GM11168 (cell line): ENCODE measurements around the gene ASAP3.

Experiments used
- in situ Hi-C: fragments of 300-500 bp; cut with MboI; formaldehyde crosslinking; loops from one replicate; pipeline ENCODE4 v1.12.0; 2022; ENCODE audit warnings: low sequenced_read_pairs; ENCODE audit not compliant: unreplicated experiment

The ASAP3 gene

DNA sequence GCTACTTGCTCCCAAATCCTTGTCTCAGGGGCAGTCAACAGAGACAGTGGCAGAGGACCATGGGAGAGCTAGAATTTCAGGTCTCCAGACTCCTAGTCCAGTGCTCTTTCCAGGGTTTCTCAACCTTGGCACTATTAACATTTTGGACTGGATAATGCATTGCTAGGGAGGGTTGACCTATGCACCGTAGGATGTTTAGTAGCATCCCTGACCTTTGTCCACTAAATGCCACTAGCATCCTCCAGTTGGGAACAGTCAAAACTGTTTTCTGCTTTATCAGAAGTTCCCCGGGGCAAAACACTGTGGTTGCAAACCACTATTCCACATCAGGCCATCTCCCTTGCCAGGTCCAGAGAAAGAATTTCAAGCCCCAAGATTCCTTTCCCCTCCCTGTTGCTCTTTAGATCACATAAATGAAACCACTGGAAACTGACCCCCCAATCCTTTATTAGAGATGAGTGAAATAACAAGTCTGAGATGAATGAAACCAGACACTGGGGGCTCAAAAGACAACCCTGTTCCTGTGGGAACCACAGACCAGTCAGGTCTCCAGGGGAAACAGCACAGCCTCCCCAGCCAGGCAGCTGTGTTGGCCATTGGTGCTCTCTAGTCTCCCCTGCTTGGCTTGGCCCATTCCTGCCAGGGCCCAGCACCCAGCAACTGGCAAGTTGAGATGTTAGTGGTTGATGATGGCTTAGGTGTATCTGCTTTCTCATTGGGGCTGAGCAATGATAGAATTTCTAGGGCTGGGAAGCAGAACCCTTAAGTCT lies 55.7 kb downstream of the ASAP3 start:
- in situ Hi-C loops: no loop called here

- in situ Hi-C loops: no loop called here
Observed at GRCh38 chr1:23427550-23427949, 56.4 kb downstream of the ASAP3 start.

DNA sequence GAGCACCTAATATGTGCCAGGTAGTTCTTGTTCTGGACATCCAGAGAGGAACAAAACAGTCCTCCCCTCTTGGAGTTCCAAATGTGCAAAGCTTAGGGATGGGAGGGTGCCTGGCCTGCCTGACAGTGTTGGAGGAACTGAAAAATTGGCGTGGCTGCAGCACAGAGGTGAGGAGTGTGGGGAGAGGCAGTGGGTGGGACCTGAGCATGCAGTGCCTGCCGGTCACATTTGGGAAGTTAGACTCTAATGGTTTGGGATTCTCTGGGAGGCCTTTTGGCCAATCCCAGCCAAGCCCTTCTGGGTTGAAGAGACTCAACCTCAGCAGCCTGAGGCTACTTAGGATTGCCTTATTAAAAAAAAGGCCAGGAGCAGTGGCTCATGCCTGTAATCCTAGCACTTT lies 57.2 kb downstream of the ASAP3 start:
- in situ Hi-C loops: no loop called here

- in situ Hi-C loops: no loop called here
Observed at GRCh38 chr1:23425193-23425494, 58.8 kb downstream of the ASAP3 start.

- in situ Hi-C loops: no loop called here
Observed at GRCh38 chr1:23424293-23425192, 59.4 kb downstream of the ASAP3 start, which contains the start of gene TCEA3. TSS of gene TCEA3 (minus strand) at chr1:23424748. CDS start at chr1:23424633, 115 bp downstream.

GRCh38 chr1:23423415-23424292 lies 60.3 kb downstream of the ASAP3 start:
- in situ Hi-C loops: no loop called here

GRCh38 chr1:23422941-23423340 lies 61.0 kb downstream of the ASAP3 start:
- in situ Hi-C loops: no loop called here

- in situ Hi-C loops: no loop called here
Observed at GRCh38 chr1:23422241-23422877, 61.6 kb downstream of the ASAP3 start.

DNA sequence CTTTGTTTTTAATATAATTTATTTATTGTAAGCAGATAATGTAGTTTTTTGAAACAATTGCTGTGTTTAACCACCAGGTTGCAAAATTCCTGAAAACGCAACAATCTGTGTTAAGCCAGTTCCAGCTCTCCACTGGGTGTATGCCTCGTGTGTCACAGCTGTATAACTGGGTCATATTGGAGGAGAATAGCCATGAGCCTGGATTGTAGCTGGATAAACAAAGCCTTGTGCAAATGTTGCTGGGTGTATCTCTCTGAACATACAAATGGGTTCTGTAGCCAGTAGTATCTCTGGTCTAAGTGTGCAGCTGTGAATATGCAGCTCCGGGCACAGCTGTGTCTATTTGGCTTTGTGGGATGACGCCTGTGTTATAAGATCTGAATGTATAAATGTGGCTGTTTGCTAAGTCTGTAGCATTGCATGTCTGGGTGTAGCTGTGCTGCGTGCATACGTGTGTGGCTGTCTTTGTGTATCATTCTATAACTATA lies 62.2 kb downstream of the ASAP3 start:
- in situ Hi-C loops: no loop called here

GRCh38 chr1:23421343-23421742 lies 62.6 kb downstream of the ASAP3 start:
- in situ Hi-C loops: no loop called here

GRCh38 chr1:23420778-23421177 lies 63.2 kb downstream of the ASAP3 start:
- in situ Hi-C loops: no loop called here

GRCh38 chr1:23419180-23419579 lies 64.8 kb downstream of the ASAP3 start:
- in situ Hi-C loops: no loop called here

DNA sequence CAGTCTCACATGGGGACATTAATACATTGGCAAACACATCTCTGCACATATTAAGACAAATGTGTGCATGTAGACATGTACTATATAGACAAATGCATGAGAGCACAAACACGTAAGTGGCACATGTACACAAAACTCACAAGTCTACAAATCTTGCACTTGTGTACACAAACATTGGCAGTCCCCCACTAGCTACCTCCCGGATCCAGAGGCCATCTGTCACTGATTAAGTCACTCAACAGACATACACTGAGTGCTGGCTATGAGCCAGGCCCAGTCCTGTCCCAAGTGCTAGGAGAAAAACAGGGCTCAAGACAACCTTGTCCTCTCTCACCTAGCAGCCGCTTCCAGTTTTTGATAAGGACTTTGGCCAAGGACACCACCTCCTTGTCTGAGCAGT lies 66.4 kb downstream of the ASAP3 start:
- in situ Hi-C loops: no loop called here

GRCh38 chr1:23416964-23417363 lies 67.0 kb downstream of the ASAP3 start:
- in situ Hi-C loops: no loop called here

GRCh38 chr1:23408797-23409290 lies 75.1 kb downstream of the ASAP3 start:
- in situ Hi-C loops: no loop called here

DNA sequence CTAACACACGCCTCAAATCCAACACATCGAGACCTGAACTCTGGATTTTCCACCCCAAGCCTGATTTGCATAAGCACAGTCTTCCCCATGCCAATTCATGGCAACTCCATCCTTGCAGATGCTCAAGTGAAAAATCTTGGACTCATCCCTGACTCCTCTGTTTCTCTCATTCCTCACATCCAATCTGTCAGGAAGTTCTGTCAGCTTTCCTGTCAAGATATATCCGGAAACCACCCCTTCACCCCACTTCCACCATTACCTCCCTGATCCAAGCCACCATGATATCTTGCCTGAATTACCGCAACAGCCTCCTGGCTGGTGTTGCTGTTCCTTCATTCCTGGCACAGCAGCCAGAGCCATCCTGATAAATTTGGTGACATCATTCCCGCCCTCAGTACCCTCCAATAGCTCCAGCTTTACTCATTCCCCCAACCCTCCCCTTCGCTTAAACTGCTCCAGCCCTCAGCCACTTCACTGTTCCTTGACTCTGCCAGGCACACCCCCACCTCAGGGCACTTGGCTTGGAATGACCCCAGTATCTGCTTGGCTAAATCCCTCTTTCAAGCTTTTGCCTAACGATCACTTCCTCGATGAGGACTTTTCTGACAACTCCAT lies 76.9 kb downstream of the ASAP3 start:
- in situ Hi-C loops: no loop called here

DNA sequence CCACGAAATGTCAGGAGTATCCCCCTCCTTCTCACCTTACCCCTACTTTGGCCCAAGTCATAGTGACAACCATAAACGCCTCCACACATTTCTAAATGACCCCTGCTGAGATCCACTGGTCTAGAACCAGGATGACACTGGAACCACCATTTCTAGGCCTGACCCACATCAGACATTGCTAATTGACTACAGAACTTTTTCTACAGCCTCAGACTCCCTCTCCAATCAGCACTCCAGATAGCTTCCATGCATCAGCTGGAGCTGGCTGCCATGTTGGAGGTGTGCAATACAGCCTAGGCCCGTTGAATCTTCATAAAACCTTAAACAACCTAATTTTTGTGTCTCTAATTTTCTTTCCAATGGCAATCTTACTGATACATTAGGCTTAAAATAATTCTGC lies 78.0 kb downstream of the ASAP3 start:
- in situ Hi-C loops: no loop called here

- in situ Hi-C loops: no loop called here
Observed at GRCh38 chr1:23403735-23404486, 80.1 kb downstream of the ASAP3 start.

DNA sequence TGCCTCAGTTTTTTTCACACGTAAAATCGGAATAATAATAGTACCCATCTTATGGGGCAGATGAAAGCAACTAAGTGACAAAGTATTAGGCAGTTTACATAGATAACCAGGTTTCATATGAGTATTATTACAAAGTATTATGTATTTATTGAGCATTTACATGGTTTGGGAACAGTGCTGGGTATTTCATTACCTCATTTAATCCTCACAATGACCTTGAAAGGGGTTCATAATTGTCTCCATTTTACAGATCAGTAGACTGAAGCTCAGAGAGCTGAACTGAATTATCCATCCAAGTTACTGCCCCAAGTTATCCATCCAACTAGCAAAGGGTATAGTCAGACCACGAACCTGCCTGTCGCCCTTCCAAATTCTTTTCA lies 80.6 kb downstream of the ASAP3 start:
- in situ Hi-C loops: no loop called here
